NCI-H2029 (cell line): ENCODE results near the gene PDK1.
"Not testable (repeated sequence)": the region's sequence is repeated elsewhere in the genome, so short reads cannot be mapped to it uniquely, and the experiment has no call there.

Experiments
- DNase-seq: peaks from one replicate; lab custom pipeline; 2025; lab: John Stamatoyannopoulos, UW

The PDK1 gene

GRCh38 chr2:172555522-172556283 is at the start of gene PDK1:
PDK1 (plus strand) TSS chr2:172556090; CDS start chr2:172556151, 61 bp downstream.
- peak; percentile 79 for DNase-seq

- no peak for DNase-seq
These were observed 48.7 kb upstream of the PDK1 start for GRCh38 chr2:172507199-172507598.

GRCh38 chr2:172510088-172510487 is 45.8 kb upstream of the PDK1 start:
- no peak for DNase-seq

- no peak for DNase-seq
These were observed 45.3 kb upstream of the PDK1 start for GRCh38 chr2:172510548-172510947.

GRCh38 chr2:172512810-172513523 is 42.9 kb upstream of the PDK1 start:
- DNase-seq: no peak

GRCh38 chr2:172513524-172513900 is 42.4 kb upstream of the PDK1 start:
- DNase-seq: no peak

- no peak for DNase-seq
These were observed 41.8 kb upstream of the PDK1 start for GRCh38 chr2:172513935-172514586.

GRCh38 chr2:172516299-172516698 is 39.6 kb upstream of the PDK1 start:
- DNase-seq: no peak

GRCh38 chr2:172518995-172519394 is 36.9 kb upstream of the PDK1 start:
- DNase-seq: no peak

- DNase-seq: no peak
These were observed 30.3 kb upstream of the PDK1 start for GRCh38 chr2:172525601-172526000.

GRCh38 chr2:172531309-172531708 is 24.6 kb upstream of the PDK1 start:
- DNase-seq: no peak

GRCh38 chr2:172532461-172532860 is 23.4 kb upstream of the PDK1 start:
- not testable (repeated sequence) for DNase-seq

GRCh38 chr2:172533687-172534086 is 22.2 kb upstream of the PDK1 start:
- no peak for DNase-seq

- no peak for DNase-seq
These were observed 20.8 kb upstream of the PDK1 start for GRCh38 chr2:172535119-172535518.

- not testable (repeated sequence) for DNase-seq
These were observed 18.0 kb upstream of the PDK1 start for GRCh38 chr2:172537851-172538250.

- no peak for DNase-seq
These were observed 16.1 kb upstream of the PDK1 start for GRCh38 chr2:172539767-172540166.

GRCh38 chr2:172540421-172540820 is 15.5 kb upstream of the PDK1 start:
- DNase-seq: no peak

GRCh38 chr2:172545408-172546075 is 10.3 kb upstream of the PDK1 start:
- DNase-seq: no peak

- DNase-seq: no peak
These were observed 6.8 kb upstream of the PDK1 start for GRCh38 chr2:172549131-172549530.

- DNase-seq: not testable (repeated sequence)
These were observed 6.1 kb upstream of the PDK1 start for GRCh38 chr2:172549802-172550201.

GRCh38 chr2:172550419-172550818 is 5.5 kb upstream of the PDK1 start:
- no peak for DNase-seq

GRCh38 chr2:172551271-172551670 is 4.6 kb upstream of the PDK1 start:
- DNase-seq: no peak
